Measurements from ENCODE around the gene RXRB.

The RXRB gene

GRCh38 chr6:33213166-33213988 lies 12.9 kb upstream of the RXRB start:
- Mint-ChIP-seq H3K4me3 (peak overlapping the region; percentile 85), H3K4me1 (peaks cover 72% of the 10 kb centered on the region), H3K36me3 (ENCODE audit: low read depth) (peaks cover 22% of the 10 kb centered on the region), H3K27me3 (ENCODE audit: low read depth, poor library complexity) (peaks cover 72% of the 10 kb centered on the region), H3K9me3 (no peaks in the 10 kb centered on the region), H3K27ac (no peak overlapping the region)
- no peak for TF ChIP-seq CTCF (IDR thresholded peaks at IDR 0.05)
- DNase-seq = peak; percentile 55

GRCh38 chr6:33212857-33213165 lies 12.3 kb upstream of the RXRB start:
- H3K27ac Mint-ChIP-seq = no peak overlapping the region
- H3K4me1 Mint-ChIP-seq = peaks cover 72% of the 10 kb centered on the region

GRCh38 chr6:33211666-33212422 lies 11.4 kb upstream of the RXRB start:
- Mint-ChIP-seq H3K4me3 (peak overlapping the region; percentile 56), H3K27me3 (ENCODE audit: low read depth, poor library complexity) (peaks cover 57% of the 10 kb centered on the region), H3K9me3 (no peaks in the 10 kb centered on the region), H3K36me3 (ENCODE audit: low read depth) (peaks cover 22% of the 10 kb centered on the region), H3K27ac (no peak overlapping the region), H3K4me1 (peaks cover 72% of the 10 kb centered on the region)
- no peak for TF ChIP-seq CTCF (IDR thresholded peaks at IDR 0.05)
- no peak for DNase-seq

More at GRCh38 chr6:33212857-33213165, 12.3 kb upstream of the RXRB start:
- no peak for TF ChIP-seq CTCF (IDR thresholded peaks at IDR 0.05)
- peaks cover 22% of the 10 kb centered on the region for H3K36me3 Mint-ChIP-seq (ENCODE audit: low read depth)
- H3K9me3 Mint-ChIP-seq = no peaks in the 10 kb centered on the region
- H3K27me3 Mint-ChIP-seq (ENCODE audit: low read depth, poor library complexity) = peaks cover 66% of the 10 kb centered on the region
- no peak for DNase-seq
- peak overlapping the region; percentile 85 for H3K4me3 Mint-ChIP-seq

GRCh38 chr6:33211136-33211535 lies 10.7 kb upstream of the RXRB start:
- Mint-ChIP-seq H3K4me3 (no peak overlapping the region), H3K27me3 (ENCODE audit: low read depth, poor library complexity) (peaks cover 54% of the 10 kb centered on the region), H3K4me1 (peaks cover 76% of the 10 kb centered on the region), H3K9me3 (no peaks in the 10 kb centered on the region), H3K27ac (no peak overlapping the region), H3K36me3 (ENCODE audit: low read depth) (peaks cover 22% of the 10 kb centered on the region)
- no peak for DNase-seq
- no peak for TF ChIP-seq CTCF (IDR thresholded peaks at IDR 0.05)

GRCh38 chr6:33209856-33210255 lies 9.4 kb upstream of the RXRB start:
- no peak for TF ChIP-seq CTCF (IDR thresholded peaks at IDR 0.05)
- Mint-ChIP-seq H3K27ac (no peak overlapping the region), H3K36me3 (ENCODE audit: low read depth) (peaks cover 22% of the 10 kb centered on the region), H3K9me3 (no peaks in the 10 kb centered on the region), H3K4me1 (peaks cover 76% of the 10 kb centered on the region), H3K27me3 (ENCODE audit: low read depth, poor library complexity) (peaks cover 57% of the 10 kb centered on the region), H3K4me3 (peak overlapping the region; percentile 90)
- DNase-seq = no peak

All from nephron progenitor cell (in vitro differentiated cells).